GM23338 (cell line): ENCODE measurements around the gene UTS2R. TPM values are rescaled to one million over a fixed set of nuclear protein-coding genes. Genes with fewer than 3 reads are reported as not detected.

Experiments
- ATAC-seq: fragments of 200-7000 bp; cut with Tn5 transposase; 3 replicates; pipeline ENCODE4 v1.9.1; 2020
- DNase-seq: peaks from one replicate; pipeline ENCODE4 v3.0.0-alpha.2; 2015; ENCODE audit warnings: low spot score
- H2AFZ ChIP-seq: fragments of 200-600 bp; sonication (generic); 2 replicates; pipeline ENCODE4 v1.8.0; 2016; ENCODE audit warnings: antibody characterized with exemption, mild to moderate bottlenecking, moderate library complexity
- H3F3A ChIP-seq: fragments of 200-600 bp; sonication (generic); replicated peaks from 2 replicates; pipeline ENCODE4 v1.8.0; 2017; ENCODE audit warnings: antibody characterized with exemption, mixed run types, low read depth
- H3K27ac ChIP-seq: fragments of 200-600 bp; sonication (generic); 2 replicates; pipeline ENCODE4 v1.6.1; 2016; ENCODE audit warnings: low read depth
- H3K27me3 ChIP-seq: fragments of 200-600 bp; sonication (generic); 2 replicates; pipeline ENCODE4 v1.8.0; 2016; ENCODE audit warnings: mild to moderate bottlenecking, mixed run types, moderate library complexity; ENCODE audit not compliant: insufficient read depth
- H3K36me3 ChIP-seq: fragments of 200-600 bp; sonication (generic); 2 replicates; pipeline ENCODE4 v1.8.0; 2016; ENCODE audit warnings: mild to moderate bottlenecking; ENCODE audit not compliant: insufficient read depth
- H3K4me1 ChIP-seq: fragments of 200-600 bp; sonication (generic); 2 replicates; pipeline ENCODE4 v1.8.0; 2016; ENCODE audit warnings: mild to moderate bottlenecking, moderate library complexity; ENCODE audit not compliant: insufficient read depth
- H3K4me2 ChIP-seq: fragments of 200-600 bp; sonication (generic); 2 replicates; pipeline ENCODE4 v1.7.1; 2017; ENCODE audit warnings: mixed run types
- H3K4me3 ChIP-seq: fragments of 200-600 bp; sonication (generic); 2 replicates; pipeline ENCODE4 v1.6.1; 2016; ENCODE audit warnings: mixed run types
- H3K79me2 ChIP-seq: fragments of 200-600 bp; sonication (generic); replicated peaks from 2 replicates; pipeline ENCODE4 v1.8.0; 2017; ENCODE audit warnings: mild to moderate bottlenecking; ENCODE audit not compliant: insufficient read depth
- H3K9me2 ChIP-seq: fragments of 200-600 bp; sonication (generic); 2 replicates; pipeline ENCODE4 v1.8.0; 2017; ENCODE audit not compliant: insufficient read depth
- H4K20me1 ChIP-seq: fragments of 200-600 bp; sonication (generic); replicated peaks from 2 replicates; pipeline ENCODE4 v1.8.0; 2017; ENCODE audit warnings: mild to moderate bottlenecking; ENCODE audit not compliant: insufficient read depth
- H3K27ac Mint-ChIP-seq: 2 replicates; pipeline ENCODE4 v1.8.0; 2020; ENCODE audit warnings: inconsistent platforms, mild to moderate bottlenecking, moderate library complexity, mixed read lengths
- H3K27me3 Mint-ChIP-seq: 3 replicates; pipeline ENCODE4 v1.8.0; 2022; ENCODE audit warnings: low read depth, mild to moderate bottlenecking, moderate library complexity, mixed read lengths, inconsistent platforms; ENCODE audit not compliant: insufficient read depth, poor library complexity
- H3K36me3 Mint-ChIP-seq: 3 replicates; pipeline ENCODE4 v1.8.0; 2021; ENCODE audit warnings: low read depth, mild to moderate bottlenecking, inconsistent platforms, moderate library complexity, mixed read lengths
- H3K4me1 Mint-ChIP-seq: 3 replicates; pipeline ENCODE4 v1.8.0; 2020; ENCODE audit warnings: mild to moderate bottlenecking, inconsistent platforms, mixed read lengths
- H3K4me3 Mint-ChIP-seq: 3 replicates; pipeline ENCODE4 v1.8.0; 2021; ENCODE audit warnings: moderate library complexity, mild to moderate bottlenecking, inconsistent platforms, mixed read lengths
- H3K9me3 Mint-ChIP-seq: 3 replicates; pipeline ENCODE4 v1.8.0; 2020; ENCODE audit warnings: moderate library complexity, mild to moderate bottlenecking, inconsistent platforms, mixed read lengths
- CREB1 ChIP-seq: fragments of 250-450 bp; sonication (Bioruptor Pico); IDR thresholded peaks from 2 replicates; pipeline ENCODE4 v1.5.0; 2020; ENCODE audit warnings: low read depth, mild to moderate bottlenecking, moderate library complexity
- CTCF ChIP-seq, 2 experiments: fragments of 200-600 bp in 1 of 2; sonication (generic) in 1 of 2; conservative IDR thresholded peaks; 2 replicates each; pipeline versions ENCODE4 v1.5.1 to v1.6.1; 2016 to 2017; ENCODE audit warnings: antibody characterized with exemption in 2 of 2, low read depth in 2 of 2, mild to moderate bottlenecking in 2 of 2, moderate library complexity in 1 of 2
- ETS1 ChIP-seq: IDR thresholded peaks from 2 replicates; pipeline ENCODE4 v1.6.1; 2016; ENCODE audit warnings: antibody characterized with exemption
- EZH2 ChIP-seq: fragments of 200-600 bp; sonication (generic); IDR thresholded peaks from one replicate; pipeline ENCODE4 v1.8.0; 2017; ENCODE audit warnings: antibody characterized with exemption, mild to moderate bottlenecking, low read depth; ENCODE audit not compliant: unreplicated experiment
- JUNB ChIP-seq: IDR thresholded peaks from one replicate; pipeline ENCODE4 v1.6.1; 2016; ENCODE audit warnings: antibody characterized with exemption; ENCODE audit not compliant: unreplicated experiment
- NANOG ChIP-seq: IDR thresholded peaks from 2 replicates; pipeline ENCODE4 v1.6.1; 2016; ENCODE audit warnings: antibody characterized with exemption, borderline replicate concordance
- POLR2AphosphoS5 ChIP-seq: IDR thresholded peaks from 2 replicates; pipeline ENCODE4 v1.6.1; 2016; ENCODE audit warnings: antibody characterized with exemption, low read depth
- STAT1 ChIP-seq: IDR thresholded peaks from one replicate; pipeline ENCODE4 v1.6.1; 2016; ENCODE audit warnings: antibody characterized with exemption; ENCODE audit not compliant: unreplicated experiment
- ZNF114 ChIP-seq: fragments of 250-450 bp; sonication (Bioruptor Pico); IDR thresholded peaks from 2 replicates; pipeline ENCODE4 v1.5.0; 2020; ENCODE audit warnings: mild to moderate bottlenecking, moderate library complexity
- ZNF331 ChIP-seq: fragments of 250-450 bp; sonication (Bioruptor Pico); IDR thresholded peaks from 2 replicates; pipeline ENCODE4 v1.5.0; 2020; ENCODE audit warnings: low read depth, mild to moderate bottlenecking, moderate library complexity
- ZNF462 ChIP-seq: fragments of 250-450 bp; sonication (Bioruptor Pico); IDR thresholded peaks from 2 replicates; pipeline ENCODE4 v1.5.0; 2020; ENCODE audit warnings: mild to moderate bottlenecking, moderate library complexity
- polyA plus RNA-seq: library from polyadenylated mRNA; unstranded; fragments of >200 nt; fragmentation: Nextera tagmentation; extraction: Ambion mirVana; gene quantifications from 2 replicates; pipeline ENCODE4 v1.2.1, GENCODE V29; 2016
- total RNA-seq: library from RNA; depleted of rRNA; stranded (reverse); fragments of >200 nt; shearing (Covaris generic); gene quantifications from 2 replicates; pipeline ENCODE4 v1.2.3, GENCODE V29; 2014

The UTS2R gene
- total and polyA plus RNA-seq, 2 experiments from 2014 or later: 0.49 TPM; not detected in 1

GRCh38 chr17:82324566-82325285 lies 46.8 kb upstream of the UTS2R start:
- Histone ChIP-seq H3K4me2 (no peak overlapping the region), H3K9me2 (no peaks in the 10 kb centered on the region), H3F3A (peaks cover under 1% of the 10 kb centered on the region; the same call in 1 of the 2 replicates), H3K4me3 (no peak overlapping the region), H3K27me3 (no peaks in the 10 kb centered on the region), H3K4me1 (no peaks in the 10 kb centered on the region), H3K27ac (no peak overlapping the region), H4K20me1 (no peaks in the 10 kb centered on the region), H2AFZ (no peak overlapping the region), H3K36me3 (no peaks in the 10 kb centered on the region), H3K79me2 (no peaks in the 10 kb centered on the region)
- DNase-seq: no peak
- TF ChIP-seq JUNB: no peak
- Mint-ChIP-seq H3K36me3 (no peaks in the 10 kb centered on the region), H3K4me3 (no peak overlapping the region), H3K9me3 (no peaks in the 10 kb centered on the region), H3K27ac (no peak overlapping the region), H3K4me1 (peaks cover 16% of the 10 kb centered on the region), H3K27me3 (peaks cover 11% of the 10 kb centered on the region)
- no peak for ATAC-seq

- H3K4me1 ChIP-seq: no peaks in the 10 kb centered on the region
- Mint-ChIP-seq H3K36me3 (no peaks in the 10 kb centered on the region), H3K27me3 (peaks cover 11% of the 10 kb centered on the region), H3K4me3 (no peak overlapping the region), H3K4me1 (peaks cover 16% of the 10 kb centered on the region), H3K27ac (no peak overlapping the region), H3K9me3 (no peaks in the 10 kb centered on the region)
- H2AFZ ChIP-seq: no peak overlapping the region
- H3F3A ChIP-seq: no peaks in the 10 kb centered on the region
- H3K4me3 ChIP-seq: no peak overlapping the region
- H3K27me3 ChIP-seq: no peaks in the 10 kb centered on the region
- H3K79me2 ChIP-seq: no peaks in the 10 kb centered on the region
- H3K9me2 ChIP-seq: no peaks in the 10 kb centered on the region
- no peak overlapping the region for H3K27ac ChIP-seq
- H4K20me1 ChIP-seq: no peaks in the 10 kb centered on the region
- DNase-seq (no peak), ATAC-seq (no peak)
- H3K4me2 ChIP-seq: no peak overlapping the region
- no peaks in the 10 kb centered on the region for H3K36me3 ChIP-seq
- TF ChIP-seq ZNF331 (CRISPR knock-in tag): no peak
- no peak for TF ChIP-seq ZNF114 (CRISPR knock-in tag)
- no peak for TF ChIP-seq POLR2AphosphoS5
- no peak for TF ChIP-seq CREB1 (CRISPR knock-in tag)
- TF ChIP-seq STAT1: no peak
- no peak for TF ChIP-seq CTCF (conservative IDR thresholded peaks at IDR 0.05; ENCODE audit: low read depth in 2 of 2)
- TF ChIP-seq EZH2: no peak
- TF ChIP-seq JUNB: no peak
- TF ChIP-seq ZNF462 (CRISPR knock-in tag): no peak
- TF ChIP-seq ETS1: no peak
- no peak for TF ChIP-seq NANOG
Observed at GRCh38 chr17:82325286-82326180, 46.0 kb upstream of the UTS2R start.
